ENCODE data around the gene ADGRD1.

ADGRD1 gene

GRCh38 chr12:131130311-131130911 lies 176.7 kb downstream of the ADGRD1 start:
- TF ChIP-seq CTCF (IDR thresholded peaks at IDR 0.05; ENCODE audit: low read length, missing control alignments), result no peak
- no peak for DNase-seq (ENCODE audit: low read depth)

GRCh38 chr12:131131077-131131807 lies 177.5 kb downstream of the ADGRD1 start:
- DNase-seq (ENCODE audit: low read depth), result no peak
- no peak overlapping the region for H3K4me3 ChIP-seq (replicated peaks; ENCODE audit: low read depth, low read length)
- no peak for TF ChIP-seq CTCF (IDR thresholded peaks at IDR 0.05; ENCODE audit: low read length, missing control alignments)

More at GRCh38 chr12:131130311-131130911, 176.7 kb downstream of the ADGRD1 start:
- no peak overlapping the region for H3K4me3 ChIP-seq (replicated peaks; ENCODE audit: low read depth, low read length)

- TF ChIP-seq CTCF (IDR thresholded peaks at IDR 0.05; ENCODE audit: low read length, missing control alignments), result no peak
- H3K4me3 ChIP-seq (replicated peaks; ENCODE audit: low read depth, low read length), result no peak overlapping the region
- no peak for DNase-seq (ENCODE audit: low read depth)
These were observed 178.1 kb downstream of the ADGRD1 start for GRCh38 chr12:131131808-131132117.

- TF ChIP-seq CTCF (IDR thresholded peaks at IDR 0.05; ENCODE audit: low read length, missing control alignments), result peak; percentile 29
- no peak overlapping the region for H3K4me3 ChIP-seq (replicated peaks; ENCODE audit: low read depth, low read length)
These were observed 178.6 kb downstream of the ADGRD1 start for GRCh38 chr12:131132118-131132892.

GRCh38 chr12:131133015-131133905 lies 179.6 kb downstream of the ADGRD1 start:
- no peak overlapping the region for H3K4me3 ChIP-seq (replicated peaks; ENCODE audit: low read depth, low read length)
- no peak for DNase-seq (ENCODE audit: low read depth)
- TF ChIP-seq CTCF (IDR thresholded peaks at IDR 0.05; ENCODE audit: low read length, missing control alignments), result no peak

More at GRCh38 chr12:131132118-131132892, 178.6 kb downstream of the ADGRD1 start:
- peak; percentile 46 for DNase-seq (ENCODE audit: low read depth)

- TF ChIP-seq CTCF (IDR thresholded peaks at IDR 0.05; ENCODE audit: low read length, missing control alignments), result no peak
These were observed 180.3 kb downstream of the ADGRD1 start for GRCh38 chr12:131133994-131134393.

More at GRCh38 chr12:131133994-131134393, 180.3 kb downstream of the ADGRD1 start:
- H3K4me3 ChIP-seq (replicated peaks; ENCODE audit: low read depth, low read length), result no peak overlapping the region
- no peak for DNase-seq (ENCODE audit: low read depth)

All from fibroblast of pulmonary artery (primary cell).